Naive thymus-derived CD4-positive, alpha-beta T cell (primary cell): Measurements from ENCODE around the gene ASF1B. TPM values are rescaled to one million over a fixed set of nuclear protein-coding genes. Genes with fewer than 3 reads are reported as not detected.

Experiments used
- ATAC-seq: fragments of 150-1000 bp; cut with Tn5 transposase; 2 replicates; pipeline ENCODE4 v1.10.0; 2021; ENCODE audit warnings: mild to moderate bottlenecking, moderate library complexity
- CTCF ChIA-PET: fragments of 350-600 bp; sonication (Branson Sonifier 250); formaldehyde crosslinking; loops from one replicate; lab custom pipeline; 2021; ENCODE audit warnings: antibody characterized with exemption; lab: Charles Lee
- POLR2A ChIA-PET: fragments of 350-600 bp; sonication (Branson Sonifier 250); formaldehyde crosslinking; loops from one replicate; lab custom pipeline; 2021; ENCODE audit warnings: antibody characterized with exemption, inconsistent platforms; lab: Charles Lee
- DNase-seq, 9 donors: peaks; one replicate each; pipeline versions ENCODE4 v3.0.0 to v3.0.0-alpha.2; 2020 to 2022; ENCODE audit warnings: mixed read lengths in 1 of 9
- H3K27ac ChIP-seq: one replicate; pipeline ENCODE4 v1.7.0; 2013; ENCODE audit warnings: mild to moderate bottlenecking, low read depth, low read length, moderate library complexity
- H3K27me3 ChIP-seq, 2 donors: one replicate each; pipeline ENCODE4 v1.7.0; 2013; ENCODE audit warnings: low read length in 2 of 2, mild to moderate bottlenecking in 2 of 2, moderate library complexity in 2 of 2; ENCODE audit not compliant: control insufficient read depth in 2 of 2, insufficient read depth in 2 of 2
- H3K36me3 ChIP-seq, 3 experiments: 1 replicate in 2 of 3; 2 replicates in 1 of 3; pipeline ENCODE4 v1.7.0; 2013; ENCODE audit warnings: low read length in 3 of 3, mild to moderate bottlenecking in 3 of 3, moderate library complexity in 1 of 3; ENCODE audit not compliant: insufficient read depth in 3 of 3, control insufficient read depth in 2 of 3
- H3K4me1 ChIP-seq, 2 donors: one replicate each; pipeline ENCODE4 v1.7.0; 2013; ENCODE audit warnings: low read length in 2 of 2, mild to moderate bottlenecking in 2 of 2, moderate library complexity in 1 of 2; ENCODE audit not compliant: control insufficient read depth in 2 of 2, insufficient read depth in 2 of 2
- H3K4me3 ChIP-seq: 2 replicates; pipeline ENCODE4 v1.7.0; 2013; ENCODE audit warnings: mild to moderate bottlenecking, low read length
- H3K9me3 ChIP-seq, 3 experiments: 1 replicate in 2 of 3; 2 replicates in 1 of 3; pipeline ENCODE4 v1.7.0; 2013; ENCODE audit warnings: low read length in 3 of 3; ENCODE audit not compliant: control insufficient read depth in 2 of 3
- H3K27ac Mint-ChIP-seq, 9 donors: one replicate each; pipeline ENCODE4 v1.8.0; 2020 to 2022; ENCODE audit warnings: mixed read lengths in 9 of 9, mild to moderate bottlenecking in 8 of 9, moderate library complexity in 5 of 9, inconsistent platforms in 2 of 9
- H3K27me3 Mint-ChIP-seq, 5 donors: one replicate each; pipeline ENCODE4 v1.8.0; 2021 to 2022; ENCODE audit warnings: mixed read lengths in 5 of 5, mild to moderate bottlenecking in 1 of 5
- H3K36me3 Mint-ChIP-seq, 5 donors: one replicate each; pipeline ENCODE4 v1.8.0; 2020 to 2022; ENCODE audit warnings: mixed read lengths in 5 of 5, mild to moderate bottlenecking in 3 of 5, inconsistent platforms in 1 of 5
- H3K4me1 Mint-ChIP-seq, 7 donors: one replicate each; pipeline ENCODE4 v1.8.0; 2020 to 2022; ENCODE audit warnings: mixed read lengths in 7 of 7, mild to moderate bottlenecking in 3 of 7, inconsistent platforms in 1 of 7
- H3K4me3 Mint-ChIP-seq, 10 donors: one replicate each; pipeline ENCODE4 v1.8.0; 2020 to 2022; ENCODE audit warnings: mild to moderate bottlenecking in 10 of 10, mixed read lengths in 10 of 10, moderate library complexity in 6 of 10, inconsistent platforms in 2 of 10
- H3K9me3 Mint-ChIP-seq, 11 donors: one replicate each; pipeline ENCODE4 v1.8.0; 2020 to 2022; ENCODE audit warnings: mixed read lengths in 11 of 11, mild to moderate bottlenecking in 4 of 11, inconsistent platforms in 1 of 11, moderate library complexity in 1 of 11
- intact Hi-C, 2 donors: fragments of 100-400 bp; cut with micrococcal nuclease; formaldehyde crosslinking; loops; one replicate each; pipeline ENCODE4 v1.15.1; 2023
- polyA plus RNA-seq, 2 donors: library from polyadenylated mRNA; unstranded; fragments of 300-500 nt; fragmentation: Illumina TruSeq; gene quantifications; one replicate each; pipeline ENCODE4 v1.2.3, GENCODE V29; 2021
- total RNA-seq, 6 experiments: library from RNA in 5 of 6; stranded (reverse) in 5 of 6; gene quantifications; 1 replicate in 5 of 6; 2 replicates in 1 of 6; pipeline ENCODE4 v1.2.3 and lab custom pipeline; 2021 to 2026

Gene ASF1B
- total and polyA plus RNA-seq, 7 experiments from 2014 or later, result 0.98 to 79.0 (median 2.4) TPM

DNA sequence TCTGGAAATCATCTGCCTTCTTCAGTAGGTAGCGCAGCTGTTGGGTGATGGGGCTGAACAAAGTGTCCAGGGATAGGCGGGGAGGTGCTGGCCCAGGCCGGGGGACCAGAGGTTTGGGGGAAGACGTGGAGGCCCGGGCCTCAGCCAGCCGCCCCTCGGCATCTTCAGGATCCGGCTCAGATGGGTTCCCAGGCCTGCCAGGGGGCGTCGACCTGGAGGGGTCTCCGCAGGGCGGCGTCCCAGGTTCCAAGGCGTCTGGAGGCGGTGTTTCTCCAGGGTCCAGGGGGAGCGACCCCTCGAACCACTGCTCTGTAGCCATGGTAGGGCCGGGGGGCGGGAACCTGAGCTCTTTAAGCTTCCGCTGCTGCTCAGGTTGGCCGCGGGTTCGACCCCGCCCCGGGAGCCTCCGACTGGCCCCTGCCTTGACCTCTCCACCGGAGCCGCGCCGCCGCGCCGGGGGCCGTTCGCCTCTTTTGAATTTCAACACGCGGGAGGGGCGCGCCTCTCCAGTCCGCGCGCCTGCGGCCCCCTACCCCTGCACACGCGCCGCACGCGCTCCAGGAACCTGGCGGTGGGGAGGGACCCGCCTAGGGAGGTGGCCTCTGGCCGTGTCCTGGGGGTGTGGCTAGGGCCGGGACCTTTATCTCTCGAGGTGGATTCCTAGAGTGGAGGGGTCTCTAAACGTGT is 50.9 kb downstream of the ASF1B start, which contains the start of gene C19orf67:
TSS of gene C19orf67 (minus strand) at position 475 of the 687 bp plus-strand sequence. CDS start at position 319, 156 bp downstream.
- ChIA-PET POLR2A (interaction anchor here (1.0 kb wide), 1 partner anchor 330 kb away, joined by 3 read pairs; no protein-coding TSS in a partner anchor), CTCF (interaction anchor here (0.6 kb wide), 1 partner anchor 40 kb away, joined by 5 read pairs; no protein-coding TSS in a partner anchor)
- Mint-ChIP-seq H3K36me3 (peaks cover 3 to 9% (median 4%) of the 10 kb centered on the region in 5 donors), H3K9me3 (peaks cover 0 to 2% (median 0%) of the 10 kb centered on the region in 11 donors), H3K27me3 (no peaks in the 10 kb centered on the region), H3K4me3 (peak within 1 kb of the TSS in 1 of 10 donors; percentile 58), H3K4me1 (peaks cover 6 to 27% (median 20%) of the 10 kb centered on the region in 7 donors), H3K27ac (peak within 1 kb of the TSS in 3 of 9 donors; percentile 21 to 30 (median 23))
- no peak within 1 kb of the TSS for H3K4me3 ChIP-seq
- intact Hi-C loops, result loop anchor here in 1 of 2 donors (10.0 kb wide), 1 partner anchor 311 kb away; the partner anchor contains the start of gene C19orf53
- no peaks in the 10 kb centered on the region for H3K27me3 ChIP-seq
- no peak for ATAC-seq
- DNase-seq, result no peak
- no peaks in the 10 kb centered on the region for H3K9me3 ChIP-seq
- no peak within 1 kb of the TSS for H3K27ac ChIP-seq
- H3K36me3 ChIP-seq, result peaks cover 0 to 11% (median 0%) of the 10 kb centered on the region in 3 experiments
- peaks cover 5 to 17% of the 10 kb centered on the region in 2 donors for H3K4me1 ChIP-seq

DNA sequence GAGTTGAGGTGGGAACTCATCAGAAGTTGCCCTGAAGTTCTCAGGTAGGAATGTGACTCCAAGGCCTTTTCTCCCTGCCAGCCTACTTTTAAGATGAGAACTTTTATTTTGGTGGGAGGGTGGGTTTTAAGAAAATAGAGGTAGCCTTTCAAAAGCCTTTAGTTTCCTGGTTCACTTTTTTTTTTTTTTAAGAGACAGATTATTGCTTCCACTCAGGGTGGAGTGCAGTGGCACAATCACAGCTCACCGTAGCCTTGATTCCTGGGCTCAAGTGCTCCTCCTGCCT is 53.8 kb downstream of the ASF1B start:
- Histone ChIP-seq H3K27ac (no peak overlapping the region), H3K4me1 (peaks cover 5 to 15% of the 10 kb centered on the region in 2 donors), H3K36me3 (no peaks in the 10 kb centered on the region), H3K9me3 (no peaks in the 10 kb centered on the region), H3K27me3 (no peaks in the 10 kb centered on the region), H3K4me3 (no peak overlapping the region)
- Mint-ChIP-seq H3K9me3 (peaks cover 0 to 1% (median 0%) of the 10 kb centered on the region in 11 donors), H3K4me3 (peak overlapping the region; percentile 51 to 95 (median 81)), H3K4me1 (peaks cover 0 to 27% (median 17%) of the 10 kb centered on the region in 7 donors), H3K36me3 (no peaks in the 10 kb centered on the region), H3K27ac (peak overlapping the region in 4 of 9 donors; percentile 59 to 86 (median 68)), H3K27me3 (no peaks in the 10 kb centered on the region)
- ChIA-PET CTCF (interaction anchor here (0.7 to 1.2 kb wide), 3 partner anchors 34 to 57 kb away, joined by 3 to 4 read pairs (median 3); no protein-coding TSS in a partner anchor), POLR2A (interaction anchor here (0.6 to 3.3 kb wide), 4 partner anchors 9 to 53 kb away, joined by 4 to 24 read pairs (median 5); partner anchors contain the start of gene ASF1B)
- intact Hi-C loops, result loop anchor here (5.0 to 10.0 kb wide), 4 partner anchors 35 to 965 kb away; partner anchors contain the start of genes NACC1 (in 2 of the 2), TRMT1 (in 2 of the 2), ADGRL1 (in 1 of the 2) and C19orf53 (in 1 of the 2)
- DNase-seq (no peak), ATAC-seq (no peak)

DNA sequence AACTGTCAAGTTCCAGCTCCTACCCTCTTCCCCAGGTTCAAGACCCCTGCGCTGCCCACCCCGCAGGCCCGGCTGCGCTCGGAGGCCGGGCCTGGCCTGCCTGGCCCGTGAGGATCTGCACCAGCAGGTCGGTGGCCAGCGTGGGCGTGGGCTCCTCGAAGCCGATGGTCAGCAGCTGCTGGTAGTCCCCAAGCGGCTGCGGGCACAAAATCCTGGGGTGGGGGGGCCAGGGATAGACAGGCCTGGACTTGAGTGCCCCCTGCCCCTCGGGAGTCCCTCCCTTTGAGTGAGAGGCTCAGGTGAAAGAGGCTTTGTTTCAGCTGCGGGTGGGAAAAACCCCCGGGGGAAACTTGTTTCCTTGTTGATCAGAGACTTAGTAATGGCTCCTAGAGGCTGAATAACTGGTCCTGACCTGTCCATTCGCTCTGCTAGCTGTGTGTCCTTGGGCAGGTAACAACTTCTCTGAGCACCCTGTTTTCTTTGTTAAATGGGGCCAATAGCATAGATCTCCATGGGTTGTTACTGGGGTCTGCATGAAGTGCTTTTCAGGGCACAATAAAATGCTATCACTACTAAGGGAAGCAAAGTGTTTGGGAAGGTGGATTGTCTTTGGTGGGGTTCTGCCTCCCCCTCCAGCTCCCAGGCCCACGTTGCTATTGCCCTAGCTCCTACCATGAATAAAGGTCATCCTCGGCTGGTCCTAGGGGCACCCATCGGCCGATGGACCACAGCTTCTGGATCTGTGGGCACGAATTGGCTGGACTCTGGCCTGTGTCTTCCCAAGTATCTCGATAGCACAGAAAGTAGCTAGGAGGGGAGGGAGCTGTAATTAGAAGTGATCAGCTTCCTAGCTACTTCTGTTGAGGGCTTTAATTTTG is 54.4 kb downstream of the ASF1B start:
- Histone ChIP-seq H3K36me3 (no peaks in the 10 kb centered on the region), H3K4me1 (peaks cover 5 to 15% of the 10 kb centered on the region in 2 donors), H3K4me3 (peak overlapping the region; percentile 86), H3K9me3 (no peaks in the 10 kb centered on the region), H3K27ac (peak overlapping the region; percentile 75), H3K27me3 (no peaks in the 10 kb centered on the region)
- ATAC-seq (no peak), DNase-seq (peak in 1 of 9 donors; percentile 58)
- peaks cover 0 to 1% (median 0%) of the 10 kb centered on the region in 11 donors for H3K9me3 Mint-ChIP-seq
- CTCF ChIA-PET, result interaction anchor here (0.7 to 2.0 kb wide), 8 partner anchors 8 to 203 kb away, joined by 3 to 6 read pairs (median 4); partner anchors contain the start of gene ASF1B
- peaks cover 0 to 27% (median 17%) of the 10 kb centered on the region in 7 donors for H3K4me1 Mint-ChIP-seq
- intact Hi-C loops, result loop anchor here (1.0 to 10.0 kb wide), 17 partner anchors 8 to 965 kb away; partner anchors contain the start of genes C19orf53 (in 2 of the 2), NACC1 (in 2 of the 2), PRKACA (in 2 of the 2) and RFX1 (in 2 of the 2)
- H3K27ac Mint-ChIP-seq, result peak overlapping the region; percentile 86 to 98 (median 95)
- POLR2A ChIA-PET, result interaction anchor here (0.5 to 3.3 kb wide), 11 partner anchors 8 to 76 kb away, joined by 3 to 24 read pairs (median 4); partner anchors contain the start of genes ASF1B, IL27RA, RFX1 and SAMD1
- H3K27me3 Mint-ChIP-seq, result no peaks in the 10 kb centered on the region
- H3K4me3 Mint-ChIP-seq, result peak overlapping the region; percentile 80 to 98 (median 94)
- no peaks in the 10 kb centered on the region for H3K36me3 Mint-ChIP-seq

GRCh38 chr19:14080887-14081796 is 55.2 kb downstream of the ASF1B start:
- no peaks in the 10 kb centered on the region for H3K36me3 Mint-ChIP-seq
- H3K27me3 Mint-ChIP-seq, result no peaks in the 10 kb centered on the region
- Histone ChIP-seq H3K27ac (peak overlapping the region; percentile 80), H3K27me3 (no peaks in the 10 kb centered on the region), H3K36me3 (no peaks in the 10 kb centered on the region), H3K4me1 (peaks cover 5 to 15% of the 10 kb centered on the region in 2 donors), H3K4me3 (peak overlapping the region; percentile 86), H3K9me3 (no peaks in the 10 kb centered on the region)
- intact Hi-C loops, result loop anchor here (1.0 to 10.0 kb wide), 17 partner anchors 8 to 964 kb away; partner anchors contain the start of genes C19orf53 (in 2 of the 2), NACC1 (in 2 of the 2), PRKACA (in 2 of the 2) and RFX1 (in 2 of the 2)
- CTCF ChIA-PET, result interaction anchor here (0.6 to 2.0 kb wide), 6 partner anchors 8 to 202 kb away, joined by 3 to 6 read pairs (median 5); partner anchors contain the start of gene ASF1B
- DNase-seq (peak; percentile 96 to 100 (median 99)), ATAC-seq (peak; percentile 97)
- POLR2A ChIA-PET, result interaction anchor here (0.5 to 3.3 kb wide), 14 partner anchors 9 to 415 kb away, joined by 3 to 24 read pairs (median 4); partner anchors contain the start of genes ASF1B, GIPC1, IL27RA and RFX1
- peaks cover 0 to 27% (median 17%) of the 10 kb centered on the region in 7 donors for H3K4me1 Mint-ChIP-seq
- H3K4me3 Mint-ChIP-seq, result peak overlapping the region; percentile 80 to 98 (median 94)
- H3K9me3 Mint-ChIP-seq, result peaks cover 0 to 1% (median 0%) of the 10 kb centered on the region in 11 donors
- H3K27ac Mint-ChIP-seq, result peak overlapping the region; percentile 86 to 98 (median 95)

- ATAC-seq (no peak), DNase-seq (no peak)
- intact Hi-C loops, result no loop called here
- H3K27ac Mint-ChIP-seq, result no peak overlapping the region
- Histone ChIP-seq H3K4me1 (peaks cover 17 to 24% of the 10 kb centered on the region in 2 donors), H3K4me3 (no peak overlapping the region), H3K9me3 (no peaks in the 10 kb centered on the region), H3K27ac (no peak overlapping the region), H3K36me3 (no peaks in the 10 kb centered on the region), H3K27me3 (no peaks in the 10 kb centered on the region)
- CTCF ChIA-PET, result interaction anchor here (0.7 to 1.6 kb wide), 4 partner anchors 30 to 799 kb away, joined by 3 to 7 read pairs (median 4); partner anchors contain the start of gene ASF1B
- POLR2A ChIA-PET, result interaction anchor here (0.6 to 1.2 kb wide), 4 partner anchors 13 to 402 kb away, joined by 3 to 4 read pairs (median 3); no protein-coding TSS in a partner anchor
- H3K36me3 Mint-ChIP-seq, result no peaks in the 10 kb centered on the region
- H3K9me3 Mint-ChIP-seq, result peaks cover 0 to 1% (median 0%) of the 10 kb centered on the region in 11 donors
- H3K27me3 Mint-ChIP-seq, result no peaks in the 10 kb centered on the region
- H3K4me3 Mint-ChIP-seq, result no peak overlapping the region
- H3K4me1 Mint-ChIP-seq, result peaks cover 7 to 41% (median 29%) of the 10 kb centered on the region in 7 donors
These were observed 58.0 kb downstream of the ASF1B start for GRCh38 chr19:14078411-14078810.
